PC-9 (cell line): Measurements from ENCODE around the gene LILRA2. TPM values are rescaled to one million over a fixed set of nuclear protein-coding genes. Genes with fewer than 3 reads are reported as not detected.

Source experiments
- BruUV-seq: library from RNA; stranded (reverse); fragments of 400-500 nt; replicated peaks from 2 replicates; lab custom pipeline; 2021; lab: Mats Ljungman, UMichigan
- CTCF ChIA-PET: fragments of 300-600 bp; sonication (Branson Sonifier 250); formaldehyde crosslinking; loops from one replicate; lab custom pipeline; 2022; ENCODE audit warnings: antibody characterized with exemption; lab: Charles Lee
- POLR2A ChIA-PET: fragments of 300-600 bp; sonication (Branson Sonifier 250); formaldehyde crosslinking; loops from one replicate; lab custom pipeline; 2022; ENCODE audit warnings: antibody characterized with exemption; ENCODE audit not compliant: unreplicated experiment; lab: Charles Lee
- DNase-seq, 2 experiments: peaks; one replicate each; pipeline versions ENCODE4 v3.0.0 to v3.0.0-alpha.2; 2015 to 2022; ENCODE audit warnings: mixed read lengths in 1 of 2
- H2AFZ ChIP-seq: fragments of 200-600 bp; sonication (generic); 2 replicates; pipeline ENCODE4 v1.8.1; 2017; ENCODE audit warnings: antibody characterized with exemption
- H3F3A ChIP-seq: fragments of 200-600 bp; sonication (generic); 2 replicates; pipeline ENCODE4 v1.8.1; 2017; ENCODE audit warnings: antibody characterized with exemption, mild to moderate bottlenecking, low read depth; ENCODE audit not compliant: insufficient read depth
- H3K27ac ChIP-seq: fragments of 200-600 bp; sonication (generic); 2 replicates; pipeline ENCODE4 v1.6.1; 2016; ENCODE audit warnings: mixed run types
- H3K27me3 ChIP-seq: fragments of 200-600 bp; sonication (generic); 2 replicates; pipeline ENCODE4 v1.6.1; 2016; ENCODE audit warnings: low read depth, mixed run types; ENCODE audit not compliant: insufficient read depth
- H3K36me3 ChIP-seq: fragments of 200-600 bp; sonication (generic); 2 replicates; pipeline ENCODE4 v1.6.1; 2016; ENCODE audit warnings: low read depth, mixed run types
- H3K4me1 ChIP-seq: fragments of 200-600 bp; sonication (generic); replicated peaks from 2 replicates; pipeline ENCODE4 v1.6.1; 2016; ENCODE audit warnings: mixed run types; ENCODE audit not compliant: insufficient read depth
- H3K4me2 ChIP-seq: fragments of 200-600 bp; sonication (generic); 2 replicates; pipeline ENCODE4 v1.6.1; 2017; ENCODE audit warnings: mixed run types
- H3K4me3 ChIP-seq: fragments of 200-600 bp; sonication (generic); 2 replicates; pipeline ENCODE4 v1.6.1; 2016; ENCODE audit warnings: mixed run types
- H3K79me2 ChIP-seq: fragments of 200-600 bp; sonication (generic); 2 replicates; pipeline ENCODE4 v1.6.1; 2017; ENCODE audit warnings: low read depth, mixed run types
- H3K9me2 ChIP-seq: fragments of 200-600 bp; sonication (generic); 2 replicates; pipeline ENCODE4 v1.8.1; 2017; ENCODE audit warnings: mild to moderate bottlenecking; ENCODE audit not compliant: insufficient read depth
- H3K9me3 ChIP-seq: fragments of 200-600 bp; sonication (generic); 2 replicates; pipeline ENCODE4 v1.8.1; 2016; ENCODE audit warnings: low read depth; ENCODE audit not compliant: insufficient read depth
- H4K20me1 ChIP-seq: fragments of 200-600 bp; sonication (generic); 2 replicates; pipeline ENCODE4 v1.8.1; 2017; ENCODE audit not compliant: insufficient read depth
- EZH2 ChIP-seq: fragments of 200-600 bp; sonication (generic); IDR thresholded peaks from 2 replicates; pipeline ENCODE4 v1.8.0; 2017; ENCODE audit warnings: antibody characterized with exemption, low read depth
- intact Hi-C: fragments of 100-400 bp; cut with micrococcal nuclease; formaldehyde crosslinking; loops from one replicate; pipeline ENCODE4 v1.10.0; 2022; ENCODE audit not compliant: unreplicated experiment
- total RNA-seq: library from RNA; stranded (reverse); gene quantifications from 2 replicates; pipeline ENCODE4 v1.2.3, GENCODE V29; 2021
- TF ChIP-seq, protein P1 (sequence below): fragments of 200-600 bp; sonication (generic); conservative IDR thresholded peaks from 2 replicates; pipeline ENCODE4 v1.6.1; 2017; ENCODE audit warnings: mixed run types, antibody characterized with exemption, mild to moderate bottlenecking, moderate library complexity

LILRA2 gene
- total RNA-seq, 1 experiment from 2014 or later = not detected

DNA sequence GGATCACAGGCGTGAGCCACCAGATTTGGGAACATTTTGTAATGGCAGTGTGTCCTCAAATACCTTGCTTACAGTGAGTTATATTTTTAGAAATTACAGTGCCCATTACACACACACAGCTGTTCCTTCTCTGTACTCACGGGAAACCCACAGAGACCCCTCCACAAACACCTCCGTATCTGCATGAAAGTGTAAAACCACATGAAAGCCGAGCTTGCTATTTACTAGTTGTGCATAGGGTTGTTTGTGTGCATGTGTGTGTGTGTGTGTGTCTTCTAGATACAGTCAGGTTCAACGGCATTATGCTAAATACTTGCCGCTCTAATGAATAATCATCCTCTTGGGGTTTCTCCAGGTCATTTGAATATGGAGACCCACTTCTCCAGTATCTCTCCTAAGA lies 22.3 kb upstream of the LILRA2 start:
- ChIA-PET POLR2A (no interaction called here), CTCF (no interaction called here)
- BruUV-seq = no TSS peak
- Histone ChIP-seq H2AFZ (no peak overlapping the region), H3K79me2 (no peaks in the 10 kb centered on the region), H3K27ac (no peak overlapping the region), H3K9me2 (no peaks in the 10 kb centered on the region), H3F3A (no peaks in the 10 kb centered on the region), H3K4me2 (no peak overlapping the region), H3K9me3 (no peaks in the 10 kb centered on the region), H4K20me1 (no peaks in the 10 kb centered on the region), H3K4me1 (no peaks in the 10 kb centered on the region), H3K27me3 (peaks cover 93% of the 10 kb centered on the region), H3K36me3 (no peaks in the 10 kb centered on the region), H3K4me3 (no peak overlapping the region)
- DNase-seq = no peak
- intact Hi-C loops = no loop called here
- TF ChIP-seq, protein P1, sequence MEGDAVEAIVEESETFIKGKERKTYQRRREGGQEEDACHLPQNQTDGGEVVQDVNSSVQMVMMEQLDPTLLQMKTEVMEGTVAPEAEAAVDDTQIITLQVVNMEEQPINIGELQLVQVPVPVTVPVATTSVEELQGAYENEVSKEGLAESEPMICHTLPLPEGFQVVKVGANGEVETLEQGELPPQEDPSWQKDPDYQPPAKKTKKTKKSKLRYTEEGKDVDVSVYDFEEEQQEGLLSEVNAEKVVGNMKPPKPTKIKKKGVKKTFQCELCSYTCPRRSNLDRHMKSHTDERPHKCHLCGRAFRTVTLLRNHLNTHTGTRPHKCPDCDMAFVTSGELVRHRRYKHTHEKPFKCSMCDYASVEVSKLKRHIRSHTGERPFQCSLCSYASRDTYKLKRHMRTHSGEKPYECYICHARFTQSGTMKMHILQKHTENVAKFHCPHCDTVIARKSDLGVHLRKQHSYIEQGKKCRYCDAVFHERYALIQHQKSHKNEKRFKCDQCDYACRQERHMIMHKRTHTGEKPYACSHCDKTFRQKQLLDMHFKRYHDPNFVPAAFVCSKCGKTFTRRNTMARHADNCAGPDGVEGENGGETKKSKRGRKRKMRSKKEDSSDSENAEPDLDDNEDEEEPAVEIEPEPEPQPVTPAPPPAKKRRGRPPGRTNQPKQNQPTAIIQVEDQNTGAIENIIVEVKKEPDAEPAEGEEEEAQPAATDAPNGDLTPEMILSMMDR = no peak
- no peak for TF ChIP-seq EZH2

DNA sequence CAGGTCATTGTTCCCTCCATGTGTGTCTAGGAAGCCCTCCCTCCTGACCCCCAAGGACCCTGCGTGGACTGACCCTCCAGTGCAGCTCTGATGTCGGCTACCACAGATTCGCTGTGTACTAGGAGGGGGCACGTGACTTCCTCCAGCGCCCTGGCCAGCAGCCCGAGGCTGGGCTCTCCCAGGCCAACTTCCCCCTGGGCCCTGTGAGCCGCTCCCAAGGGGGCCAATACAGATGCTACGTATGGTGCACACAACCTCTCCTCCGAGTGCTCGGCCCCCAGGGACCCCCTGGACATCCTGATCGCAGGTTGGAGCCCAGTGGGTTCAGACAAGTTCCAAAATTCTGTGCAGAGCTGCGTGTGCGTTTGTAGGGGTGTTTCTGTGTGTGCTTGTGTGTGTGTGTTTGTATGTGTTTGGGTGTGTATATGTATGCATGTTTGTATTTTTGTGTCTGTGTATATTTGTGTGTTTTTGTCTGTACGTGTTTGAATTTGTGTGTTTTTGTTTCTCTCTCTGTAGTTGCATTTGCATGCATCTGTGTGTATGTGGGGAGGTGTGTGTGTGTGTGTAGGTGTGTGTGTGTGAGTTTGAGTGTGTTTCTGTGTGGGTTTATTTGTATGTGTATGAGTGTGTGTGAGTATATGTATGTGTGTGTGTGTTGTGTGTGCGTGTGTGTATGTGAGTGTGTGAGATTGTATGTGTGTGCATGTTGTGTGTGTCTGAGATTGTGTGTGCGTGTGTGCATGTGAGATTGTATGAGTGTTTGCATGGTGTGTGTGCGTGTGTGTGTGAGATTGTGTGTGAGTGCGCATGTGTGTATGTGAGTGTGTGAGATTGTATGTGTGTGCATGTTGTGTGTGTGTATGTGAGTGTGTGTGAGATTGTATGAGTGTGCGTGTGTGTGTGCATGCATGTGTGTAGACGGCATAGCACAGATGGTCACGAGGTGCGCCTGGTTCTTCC lies 21.4 kb upstream of the LILRA2 start:
- H3K27me3 ChIP-seq = peaks cover 90% of the 10 kb centered on the region
- H3K36me3 ChIP-seq = no peaks in the 10 kb centered on the region
- no peak for DNase-seq
- no peak overlapping the region for H3K4me3 ChIP-seq
- ChIA-PET CTCF (no interaction called here), POLR2A (no interaction called here)
- H3K27ac ChIP-seq = no peak overlapping the region
- no peaks in the 10 kb centered on the region for H3F3A ChIP-seq
- H3K9me2 ChIP-seq = no peaks in the 10 kb centered on the region
- no peak overlapping the region for H2AFZ ChIP-seq
- no peaks in the 10 kb centered on the region for H3K79me2 ChIP-seq
- no peaks in the 10 kb centered on the region for H4K20me1 ChIP-seq
- H3K4me2 ChIP-seq = no peak overlapping the region
- H3K9me3 ChIP-seq = no peaks in the 10 kb centered on the region
- intact Hi-C loops = no loop called here
- BruUV-seq = no TSS peak
- no peaks in the 10 kb centered on the region for H3K4me1 ChIP-seq
- TF ChIP-seq, protein P1 = no peak
- TF ChIP-seq EZH2 = no peak

DNA sequence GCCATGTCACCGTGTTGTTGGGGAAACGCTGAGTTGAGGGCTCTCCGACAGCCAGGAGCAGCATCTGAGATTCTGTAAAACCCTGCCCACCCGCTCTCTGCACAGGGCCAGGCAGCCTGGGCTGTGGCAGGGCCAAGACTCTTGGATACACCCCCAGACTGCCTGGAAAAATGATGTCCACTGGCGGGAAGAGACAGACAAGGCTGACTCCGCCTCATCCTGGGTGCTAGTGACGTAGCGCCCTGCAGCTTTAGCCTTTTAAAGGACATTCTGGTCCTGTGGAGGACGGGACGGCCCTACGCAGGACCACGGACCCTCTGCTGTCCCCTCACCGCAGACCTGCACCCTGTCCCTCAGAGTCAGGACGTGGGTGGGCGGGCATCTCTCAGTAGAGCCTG lies 20.7 kb upstream of the LILRA2 start:
- Histone ChIP-seq H3K79me2 (no peaks in the 10 kb centered on the region), H3K9me2 (no peaks in the 10 kb centered on the region), H3K36me3 (no peaks in the 10 kb centered on the region), H3K4me3 (no peak overlapping the region), H3K4me2 (no peak overlapping the region), H2AFZ (no peak overlapping the region), H3K27me3 (peaks cover 90% of the 10 kb centered on the region), H4K20me1 (no peaks in the 10 kb centered on the region), H3K9me3 (no peaks in the 10 kb centered on the region), H3F3A (no peaks in the 10 kb centered on the region), H3K4me1 (no peaks in the 10 kb centered on the region), H3K27ac (no peak overlapping the region)
- DNase-seq = no peak
- TF ChIP-seq EZH2 = no peak
- TF ChIP-seq, protein P1 = no peak
- intact Hi-C loops = no loop called here
- POLR2A ChIA-PET = no interaction called here
- no TSS peak for BruUV-seq
- CTCF ChIA-PET = no interaction called here
